Stimulated activated naive CD8-positive, alpha-beta T cell treated with anti-CD3 and anti-CD28 coated beads, Interleukin-15, Interleukin-2, amounts not matched to agents 100 U/mL and 50 U/mL, for 24 hours (primary cell): ENCODE results near the gene ZSCAN18.

ENCODE experiments used
- ATAC-seq: fragments of 150-1000 bp; cut with Tn5 transposase; one replicate; pipeline ENCODE4 v1.10.0; 2021
- DNase-seq: peaks from one replicate; pipeline ENCODE4 v3.0.0; 2021

The ZSCAN18 gene

DNA sequence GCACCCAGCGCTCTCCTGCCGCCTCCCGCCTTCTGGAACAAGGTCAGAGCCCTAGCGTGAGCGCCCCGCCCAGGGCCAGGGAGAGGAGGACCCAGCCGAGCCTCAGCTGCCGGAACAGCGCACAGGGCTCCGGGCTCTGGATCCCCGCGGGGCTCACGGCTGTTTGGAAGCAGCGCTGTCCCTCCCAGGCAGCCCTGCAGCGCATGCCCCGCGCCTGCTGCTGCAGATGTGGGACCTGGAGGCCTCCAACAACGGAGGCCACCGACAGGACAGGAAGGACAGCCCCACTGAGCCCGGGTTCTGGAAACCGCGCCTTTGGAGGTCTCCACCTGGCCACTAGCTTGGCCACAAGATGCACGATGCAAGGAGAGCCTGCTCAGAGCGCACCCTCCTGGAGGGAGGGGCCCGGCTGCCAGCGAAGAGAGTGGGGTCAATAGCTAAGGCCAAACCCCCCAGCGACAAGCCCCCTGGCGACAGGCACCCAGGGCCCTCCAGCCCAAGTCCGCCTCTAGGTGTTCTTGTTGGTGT lies 12.6 kb downstream of the ZSCAN18 start:
- no peak for DNase-seq

DNA sequence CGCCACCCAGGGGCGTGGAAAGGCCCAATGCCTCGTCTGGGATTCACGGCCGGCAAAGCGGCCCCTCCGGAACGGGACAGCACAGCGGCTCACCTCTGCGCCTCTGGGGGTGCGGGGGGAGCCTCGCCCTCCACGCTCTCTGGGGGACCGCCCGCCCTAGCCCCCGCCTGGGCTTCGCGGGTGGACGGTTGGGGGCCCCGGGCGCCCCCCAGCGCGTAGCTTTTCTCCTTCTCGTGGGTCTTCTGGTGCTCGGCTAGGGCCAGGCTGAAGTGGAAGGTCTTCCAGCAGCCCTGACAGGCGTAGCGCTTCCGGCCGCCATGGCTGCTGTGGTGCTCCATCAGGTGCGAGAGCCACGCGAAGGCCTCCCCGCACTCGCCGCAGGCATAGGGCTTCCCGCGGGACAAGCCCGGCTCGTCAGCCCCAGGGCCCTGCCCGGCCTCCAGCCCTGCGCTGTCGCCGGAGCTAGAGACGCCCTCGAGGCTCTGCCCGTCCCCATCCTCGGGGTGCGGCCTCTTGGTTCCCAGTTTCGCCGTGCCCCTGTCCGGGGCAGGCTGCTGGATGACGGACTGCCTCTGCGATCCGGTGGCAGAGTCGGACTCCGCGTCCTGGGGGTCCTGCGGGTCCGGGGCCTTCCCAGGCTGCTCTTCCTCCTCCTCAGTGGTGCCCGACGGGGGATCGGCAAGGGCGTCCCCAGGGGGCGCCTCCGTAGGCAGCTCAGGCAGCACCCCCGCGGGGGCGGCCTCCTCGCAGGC lies 13.3 kb downstream of the ZSCAN18 start:
- no peak for DNase-seq
- no peak for ATAC-seq

More for the DNA sequence above, 12.6 kb downstream of the ZSCAN18 start:
- ATAC-seq = no peak

DNA sequence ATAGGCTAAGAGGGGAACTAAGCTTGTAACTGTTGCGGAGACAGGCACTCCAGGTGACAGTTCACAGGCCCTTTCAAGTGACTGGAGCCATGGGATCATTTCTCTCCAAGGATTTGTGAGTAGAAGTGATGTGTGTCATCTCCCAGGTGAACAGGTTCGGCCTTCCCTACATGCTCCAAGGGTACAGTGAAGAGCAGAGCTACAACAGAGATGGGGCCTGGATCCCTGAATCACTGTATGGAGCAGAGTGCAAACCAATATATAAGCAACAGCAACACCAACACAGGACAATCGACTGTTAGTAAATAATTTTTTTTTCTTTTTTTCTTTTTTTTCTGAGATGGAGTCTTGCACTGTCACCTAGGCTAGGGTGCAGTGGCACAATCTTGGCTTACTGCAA lies 15.0 kb downstream of the ZSCAN18 start:
- no peak for DNase-seq
- no peak for ATAC-seq

DNA sequence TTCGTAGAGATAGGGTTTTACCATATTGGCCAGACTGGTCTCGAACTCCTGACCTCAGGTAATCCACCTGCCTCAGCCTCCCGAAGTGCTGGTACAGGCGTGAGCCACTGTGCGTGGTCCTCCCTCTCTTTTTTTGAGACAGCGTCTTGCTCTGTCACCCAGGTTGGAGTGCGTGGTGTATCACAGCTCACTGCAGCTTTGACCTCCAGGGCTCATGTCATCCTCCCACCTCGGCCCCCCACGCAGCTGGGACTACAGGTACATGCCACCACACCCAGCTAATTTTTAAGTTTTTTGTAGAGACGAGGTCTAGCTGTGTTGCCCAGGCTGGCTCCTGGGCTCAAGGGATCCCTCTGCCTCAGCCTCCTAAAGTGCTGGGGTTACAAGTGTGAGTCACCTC lies 18.2 kb downstream of the ZSCAN18 start:
- DNase-seq = no peak
- ATAC-seq = no peak

DNA sequence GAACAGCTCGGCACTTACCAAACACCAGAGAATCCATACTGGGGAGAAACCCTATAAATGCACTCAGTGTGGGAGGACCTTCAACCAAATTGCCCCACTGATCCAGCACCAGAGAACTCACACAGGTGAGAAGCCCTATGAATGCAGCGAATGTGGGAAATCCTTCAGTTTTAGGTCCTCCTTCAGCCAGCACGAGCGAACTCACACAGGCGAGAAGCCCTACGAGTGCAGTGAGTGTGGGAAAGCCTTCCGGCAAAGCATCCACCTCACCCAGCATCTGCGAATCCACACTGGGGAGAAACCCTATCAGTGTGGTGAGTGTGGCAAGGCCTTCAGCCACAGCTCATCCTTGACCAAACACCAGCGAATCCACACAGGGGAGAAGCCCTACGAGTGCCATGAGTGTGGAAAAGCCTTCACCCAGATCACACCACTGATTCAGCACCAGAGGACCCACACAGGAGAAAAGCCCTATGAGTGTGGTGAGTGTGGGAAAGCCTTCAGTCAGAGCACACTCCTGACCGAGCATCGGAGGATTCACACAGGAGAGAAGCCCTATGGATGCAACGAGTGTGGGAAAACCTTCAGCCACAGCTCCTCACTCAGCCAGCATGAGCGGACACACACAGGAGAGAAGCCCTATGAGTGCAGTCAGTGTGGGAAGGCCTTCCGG lies 30.7 kb downstream of the ZSCAN18 start:
- ATAC-seq (no peak), DNase-seq (no peak)

DNA sequence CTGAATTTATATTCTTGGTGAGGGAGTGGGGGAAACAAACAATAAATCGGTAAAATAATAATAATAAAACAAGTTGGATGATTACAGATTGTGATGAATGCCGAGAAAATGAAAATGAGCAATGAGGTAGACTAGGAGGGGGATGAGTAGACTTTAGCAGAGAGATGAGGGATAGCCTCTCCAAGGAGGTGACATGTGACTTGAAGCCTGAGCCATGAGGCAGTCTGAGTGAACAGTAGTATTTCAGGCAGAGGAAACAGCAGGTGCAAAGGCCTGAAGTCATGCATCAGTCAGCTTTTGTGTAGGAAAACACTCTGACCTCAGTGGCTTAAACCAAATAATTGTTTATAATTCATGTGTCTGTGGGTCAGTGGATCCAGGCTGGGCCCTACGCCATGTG lies 34.3 kb downstream of the ZSCAN18 start:
- ATAC-seq (no peak), DNase-seq (no peak)

DNA sequence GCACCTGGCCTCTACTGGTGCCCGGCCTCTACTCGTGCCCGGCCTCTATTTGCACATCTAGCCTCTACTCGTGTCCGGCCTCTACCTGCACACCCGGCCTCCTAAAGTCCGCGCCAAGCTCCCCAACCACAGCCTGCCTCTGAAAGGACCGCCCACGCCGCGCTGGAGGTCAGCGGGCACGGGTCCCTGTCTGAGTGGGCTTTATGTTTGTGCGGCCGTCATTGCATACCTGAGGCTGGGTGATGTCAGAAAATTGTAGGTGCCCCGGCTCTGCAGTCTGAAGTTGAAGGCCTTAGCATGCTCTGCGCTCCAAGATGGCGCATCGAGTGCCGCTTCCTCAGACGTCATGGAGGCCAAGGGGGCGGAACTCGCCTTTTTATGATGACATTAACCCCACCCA lies 37.8 kb downstream of the ZSCAN18 start:
- ATAC-seq = no peak
- DNase-seq = no peak

DNA sequence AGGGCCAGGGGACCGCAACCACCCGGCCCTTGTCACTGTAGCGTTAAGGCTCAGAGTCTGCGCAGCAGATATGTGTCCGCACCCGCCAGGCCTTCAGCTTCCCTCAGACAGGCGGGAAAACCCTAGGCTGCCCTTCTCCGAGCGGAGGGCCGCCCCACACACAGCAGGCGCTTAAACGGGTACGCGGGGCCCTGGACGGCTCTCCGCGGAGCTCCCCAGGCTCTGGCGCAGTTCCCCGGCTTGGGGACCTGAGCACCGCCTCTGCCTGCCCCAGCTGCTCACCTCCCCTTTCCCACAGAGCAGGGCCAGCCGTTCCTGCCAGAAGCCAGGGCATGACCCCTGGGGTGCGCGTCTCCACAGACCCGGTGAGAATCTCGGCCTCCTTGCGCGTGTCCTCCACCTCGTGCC lies 38.4 kb downstream of the ZSCAN18 start:
- DNase-seq = no peak
- no peak for ATAC-seq

DNA sequence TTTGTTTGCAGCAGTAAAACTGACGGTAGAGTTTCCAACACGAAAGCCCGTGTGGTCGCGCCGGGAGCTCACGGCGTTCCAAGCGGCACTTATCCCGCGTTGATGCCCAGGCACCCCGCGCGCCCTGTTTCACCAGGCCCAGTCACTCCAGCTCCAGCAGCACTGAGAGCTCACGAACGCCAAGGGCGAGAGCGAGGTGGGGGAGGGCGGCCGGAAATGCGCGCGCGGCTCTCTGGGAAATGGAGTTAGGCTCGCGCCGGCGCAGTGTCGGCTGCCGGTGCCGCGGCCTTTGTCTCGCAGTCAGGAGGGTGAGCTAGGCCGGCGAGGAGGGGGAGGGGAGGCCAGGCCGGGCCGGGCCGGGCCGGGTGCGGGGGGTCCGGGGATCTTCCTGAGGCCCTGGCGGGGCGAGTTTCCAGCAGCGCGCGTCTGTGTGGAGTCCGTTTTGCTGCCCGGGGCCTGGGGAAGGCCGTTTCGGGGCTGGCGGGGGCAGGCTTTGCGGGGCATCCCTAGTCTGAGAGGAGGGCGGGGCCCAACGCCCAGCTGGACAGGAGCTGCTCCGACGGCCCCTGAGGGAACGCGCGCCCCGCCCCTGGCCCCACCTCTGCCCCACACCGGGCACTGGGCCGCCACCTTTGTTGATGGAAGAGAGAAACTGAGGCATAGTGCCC lies 38.9 kb downstream of the ZSCAN18 start, which contains the start of gene ZNF135:
Gene ZNF135 (plus strand): TSS at position 280 of the 668 bp plus-strand sequence. CDS start 721 bp downstream, outside the sequence.
- peak; percentile 80 for ATAC-seq

DNA sequence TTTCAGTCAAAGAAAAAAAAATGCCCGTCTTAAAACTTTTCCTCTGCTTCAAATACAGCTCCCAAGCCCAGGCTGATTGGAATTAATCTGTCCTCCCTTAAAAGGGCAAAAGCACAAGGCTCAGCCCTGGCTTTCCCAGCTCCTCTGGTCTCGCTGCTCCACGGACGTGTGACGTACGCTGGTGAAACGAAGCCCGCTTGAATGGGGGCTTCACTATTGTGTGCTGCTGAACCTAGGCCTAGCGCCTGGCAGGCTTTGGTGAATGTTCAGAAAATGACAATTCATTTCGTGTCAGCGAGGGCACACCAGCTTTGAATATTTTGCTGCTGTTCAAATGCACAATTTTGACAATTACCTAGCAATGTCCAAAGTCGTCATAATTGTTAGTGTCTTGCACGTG lies 39.6 kb downstream of the ZSCAN18 start:
- ATAC-seq = no peak
- no peak for DNase-seq

More for the DNA sequence above, 38.9 kb downstream of the ZSCAN18 start, which contains the start of gene ZNF135:
- peak; percentile 73 for DNase-seq

DNA sequence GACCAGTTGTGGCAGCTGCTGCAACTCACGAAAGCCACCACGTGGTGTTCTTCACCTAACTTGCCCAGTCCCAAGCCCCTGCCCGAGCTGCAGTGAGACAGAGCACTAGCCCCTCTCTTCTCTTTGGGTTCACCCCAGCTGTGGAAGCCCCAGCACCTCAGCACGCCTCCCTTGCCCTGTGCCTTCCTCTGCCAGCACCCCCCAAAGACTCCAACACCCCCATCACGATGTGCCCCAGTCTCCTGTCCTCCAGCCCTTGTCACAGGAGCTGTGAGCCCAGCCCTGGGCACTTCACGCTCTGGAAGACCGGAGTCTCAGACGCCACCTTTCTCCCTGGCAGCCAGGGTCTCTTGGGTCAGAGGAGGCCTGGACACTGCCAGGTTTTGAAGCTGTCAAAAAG lies 41.2 kb downstream of the ZSCAN18 start:
- DNase-seq = no peak
- ATAC-seq = no peak

DNA sequence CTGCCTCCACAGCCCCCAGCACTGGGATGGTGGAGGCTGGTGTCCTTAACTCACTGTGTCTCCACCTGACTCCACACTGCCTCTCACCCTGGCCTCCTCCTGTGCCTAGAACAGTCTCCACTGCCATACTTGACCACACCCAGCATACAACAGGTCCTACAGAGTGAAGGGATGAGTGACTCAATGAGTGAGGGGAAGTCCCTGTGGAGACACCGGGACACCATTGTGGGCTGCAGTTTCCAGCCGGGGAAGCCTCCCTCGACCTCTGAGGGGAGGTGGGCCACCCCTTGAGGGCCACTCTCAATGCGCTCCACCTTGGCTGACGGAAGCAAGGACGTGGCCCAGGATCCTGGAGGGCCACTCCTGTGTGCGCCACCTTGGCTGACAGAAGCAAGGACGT lies 41.8 kb downstream of the ZSCAN18 start:
- ATAC-seq (no peak), DNase-seq (no peak)

DNA sequence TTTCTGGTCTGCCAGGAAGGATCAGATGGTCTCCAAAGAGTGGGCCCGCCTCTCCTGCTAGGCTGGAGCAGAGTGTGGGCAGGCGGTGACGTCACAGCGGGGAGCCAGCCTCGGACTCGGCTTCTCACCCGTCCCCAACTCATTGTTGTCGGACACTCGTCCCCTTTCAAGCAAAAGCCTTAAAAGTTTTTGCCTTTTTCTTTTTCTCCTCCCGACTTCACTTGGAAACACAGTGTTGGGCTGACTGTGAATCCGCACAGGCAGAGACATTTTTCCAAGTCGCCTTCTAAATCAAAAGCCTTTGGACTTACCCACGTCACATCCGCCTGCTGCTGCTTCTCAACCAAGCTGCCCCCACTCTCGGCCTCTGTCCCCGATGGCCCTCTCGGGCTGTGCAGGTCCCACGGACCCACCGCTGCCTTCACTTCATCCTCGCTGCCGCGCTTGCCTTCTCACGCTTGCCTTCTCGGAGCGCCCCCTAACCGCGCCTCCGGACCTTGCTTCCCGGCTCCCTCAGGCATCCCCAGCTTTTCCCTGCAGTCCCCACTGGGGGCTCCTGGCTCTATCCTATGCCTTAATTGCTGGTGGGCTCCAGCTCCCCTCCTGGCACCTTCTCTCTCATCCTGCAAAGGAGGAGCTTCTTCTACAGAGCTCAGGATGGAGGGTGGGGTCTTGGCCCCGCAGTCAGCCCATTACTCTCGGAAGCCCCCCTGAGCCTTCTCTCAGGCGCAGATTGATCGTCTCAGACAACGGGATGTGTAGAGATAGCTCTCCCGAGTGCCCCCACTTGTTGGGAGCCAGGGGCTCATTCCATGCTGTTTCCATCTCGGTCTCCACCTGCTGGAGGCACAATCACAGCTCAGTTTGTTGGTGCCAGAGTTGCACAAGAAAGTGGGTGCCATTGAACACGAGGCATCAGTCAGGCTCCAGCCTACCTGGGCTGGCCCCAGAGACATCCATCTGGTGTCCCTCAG lies 42.8 kb downstream of the ZSCAN18 start:
- ATAC-seq (no peak), DNase-seq (no peak)

DNA sequence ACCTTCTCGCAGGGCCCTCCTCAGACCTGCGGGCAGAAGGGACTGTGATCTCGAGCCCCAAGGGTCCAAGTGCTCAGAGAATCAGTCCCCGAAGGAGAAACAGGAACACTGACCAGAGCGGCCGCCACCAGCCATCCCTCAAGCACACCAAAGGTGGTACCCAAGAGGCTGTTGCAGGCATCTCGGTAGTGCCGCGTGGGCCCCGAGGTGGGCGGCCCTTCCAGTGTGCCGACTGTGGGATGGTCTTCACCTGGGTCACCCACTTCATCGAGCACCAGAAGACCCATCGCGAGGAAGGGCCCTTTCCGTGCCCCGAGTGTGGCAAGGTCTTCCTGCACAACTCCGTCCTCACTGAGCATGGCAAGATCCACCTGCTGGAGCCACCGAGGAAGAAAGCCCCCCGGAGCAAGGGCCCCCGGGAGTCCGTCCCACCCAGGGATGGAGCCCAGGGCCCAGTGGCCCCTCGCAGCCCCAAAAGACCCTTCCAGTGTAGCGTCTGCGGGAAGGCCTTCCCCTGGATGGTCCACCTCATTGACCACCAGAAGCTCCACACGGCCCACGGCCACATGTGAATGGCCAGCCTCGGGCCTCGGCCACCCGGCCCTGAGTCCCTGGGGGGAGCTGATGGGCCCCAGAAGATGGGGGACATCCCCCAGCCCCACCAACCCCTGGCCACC lies 44.4 kb downstream of the ZSCAN18 start:
- no peak for DNase-seq

DNA sequence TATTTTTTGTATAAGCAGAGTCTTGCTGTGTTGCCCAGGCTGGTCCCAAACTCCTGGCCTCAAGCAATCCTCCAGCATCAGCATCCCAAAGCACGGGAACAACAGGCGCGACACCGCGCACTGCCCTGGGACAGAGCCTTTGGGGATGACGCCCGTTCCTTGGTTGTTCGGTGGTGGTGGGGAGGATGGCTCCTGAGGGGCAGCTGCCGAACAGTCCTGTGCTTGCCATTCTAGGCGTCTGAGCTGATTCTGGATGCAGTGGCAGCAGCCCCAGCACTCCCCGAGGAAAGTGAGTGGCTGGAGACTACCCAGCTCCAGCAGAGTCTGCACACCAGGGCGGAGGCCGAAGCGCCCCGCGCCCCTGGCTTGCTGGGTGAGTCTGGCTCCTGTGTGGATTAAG lies 45.8 kb downstream of the ZSCAN18 start:
- ATAC-seq = no peak
- no peak for DNase-seq

More for the DNA sequence above, 44.4 kb downstream of the ZSCAN18 start:
- ATAC-seq = no peak

DNA sequence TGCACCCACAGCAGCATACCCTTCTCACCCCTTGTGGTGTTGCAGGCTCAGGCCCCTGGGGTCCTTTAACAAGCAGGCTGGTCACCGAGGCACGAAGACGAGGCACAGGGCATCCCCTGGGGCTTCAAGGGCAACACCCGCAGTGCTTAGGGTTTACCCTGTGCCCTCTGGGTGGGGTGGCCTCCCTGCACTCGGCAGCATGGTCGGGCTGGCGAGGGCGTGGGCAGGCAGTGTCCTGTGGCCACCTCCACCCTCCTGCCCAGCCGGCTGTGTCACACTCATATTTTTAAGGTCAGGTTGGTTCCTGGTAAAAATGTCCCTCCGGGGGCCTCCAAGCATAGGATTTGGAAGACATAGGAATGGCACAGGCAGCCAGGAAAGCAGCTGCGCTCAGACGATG lies 50.4 kb downstream of the ZSCAN18 start:
- ATAC-seq (no peak), DNase-seq (no peak)

DNA sequence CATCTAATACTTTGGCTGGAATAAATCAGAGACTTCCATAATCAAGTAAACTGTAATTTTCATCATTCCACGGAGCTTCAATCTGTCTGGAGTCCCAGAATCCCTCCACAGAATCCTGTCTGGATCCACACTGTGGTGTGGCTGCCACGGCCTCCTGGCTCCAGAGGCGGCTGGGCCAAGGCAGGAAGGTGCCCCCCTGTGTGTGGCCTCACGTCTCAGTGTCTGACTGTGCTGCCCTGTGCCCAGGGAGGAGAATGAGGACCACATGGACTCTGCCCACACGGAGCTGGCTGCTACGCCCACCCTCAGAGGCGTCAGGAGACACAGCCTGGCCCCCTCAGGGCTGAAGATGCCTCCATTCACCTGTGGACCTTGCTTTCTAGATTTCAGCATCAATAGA lies 51.2 kb downstream of the ZSCAN18 start:
- no peak for ATAC-seq

DNA sequence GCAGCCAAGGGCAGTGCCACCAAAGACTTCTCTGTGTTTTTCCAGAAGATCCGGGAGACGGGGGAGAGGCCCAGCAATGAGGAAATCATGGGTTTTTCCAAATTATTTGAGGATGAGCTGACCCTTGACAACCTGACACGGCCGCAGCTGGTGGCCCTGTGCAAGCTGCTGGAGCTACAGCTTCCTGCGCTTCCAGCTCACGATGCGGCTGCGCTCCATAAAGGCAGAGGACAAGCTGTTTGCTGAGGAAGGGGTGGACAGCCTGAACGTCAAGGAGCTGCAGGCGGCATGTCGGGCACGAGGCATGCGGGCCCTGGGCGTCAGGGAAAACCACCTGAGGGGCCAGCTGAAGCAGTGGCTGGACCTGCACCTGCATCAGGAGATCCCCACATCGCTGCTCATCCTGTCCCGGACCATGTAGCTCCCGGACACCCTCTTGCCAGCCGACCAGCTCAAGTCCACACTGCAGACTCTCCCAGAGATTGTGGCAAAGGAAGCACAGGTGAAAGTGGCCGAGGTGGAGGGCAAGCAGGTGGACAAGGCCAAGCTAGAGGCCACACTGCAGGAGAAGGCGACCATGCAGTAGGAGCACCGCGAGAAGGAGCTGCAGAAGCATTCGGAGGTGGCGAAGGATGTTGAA lies 52.5 kb downstream of the ZSCAN18 start:
- ATAC-seq (no peak), DNase-seq (no peak)

More for the DNA sequence above, 51.2 kb downstream of the ZSCAN18 start:
- no peak for DNase-seq

DNA sequence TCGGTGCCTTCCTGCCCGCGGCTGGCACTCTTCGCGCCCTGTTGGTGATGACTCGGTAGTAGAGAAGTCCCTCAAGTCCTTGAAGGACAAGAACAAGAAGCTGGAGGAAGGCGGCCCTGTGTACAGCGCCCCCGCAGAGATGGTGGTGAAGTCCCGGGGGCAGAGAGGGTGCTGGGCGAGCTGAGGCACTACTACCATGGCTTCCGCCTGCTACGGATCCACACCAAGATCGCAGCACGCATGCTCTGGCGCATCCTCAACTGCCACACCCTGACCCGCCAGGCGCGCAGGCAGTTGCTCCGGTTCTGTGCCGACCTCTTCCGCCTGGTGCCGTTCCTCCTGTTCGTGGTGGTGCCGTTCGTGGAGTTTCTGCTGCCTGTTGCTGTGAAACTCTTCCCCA lies 53.1 kb downstream of the ZSCAN18 start:
- DNase-seq (no peak), ATAC-seq (no peak)

DNA sequence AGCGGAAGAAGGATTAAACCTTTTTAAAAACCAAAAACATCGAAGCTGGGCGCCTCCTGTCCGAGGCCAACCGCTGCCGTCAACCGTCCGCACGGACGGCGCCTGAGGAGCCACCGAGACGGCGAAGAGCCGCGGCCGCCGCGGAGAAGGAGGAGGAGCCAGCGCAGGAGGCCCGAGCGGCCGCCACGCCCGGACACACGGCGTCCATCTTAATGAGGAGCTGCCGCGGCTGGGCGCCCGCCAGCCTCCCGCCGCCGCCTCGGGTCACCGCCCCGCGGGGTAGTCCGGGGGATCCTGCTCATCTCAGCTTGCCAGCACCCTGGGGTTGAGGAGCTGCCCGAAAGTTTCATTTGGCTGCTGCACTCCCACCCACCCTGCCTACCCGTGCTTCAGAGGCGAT lies 53.6 kb downstream of the ZSCAN18 start:
- DNase-seq = no peak

More for the DNA sequence above, 53.6 kb downstream of the ZSCAN18 start:
- no peak for ATAC-seq
